WTC11 (cell line): ENCODE measurements around the gene CEP70. TPM values are rescaled to one million over a fixed set of nuclear protein-coding genes. Genes with fewer than 3 reads are reported as not detected.

ENCODE experiments used
- ATAC-seq: fragments of 200-7000 bp; cut with Tn5 transposase; 2 replicates; pipeline ENCODE4 v1.10.0; 2021; ENCODE audit warnings: mild to moderate bottlenecking, moderate library complexity
- CTCF ChIA-PET: fragments of 300-600 bp; sonication (Branson Sonifier 250); formaldehyde crosslinking; loops from one replicate; lab custom pipeline; 2021; ENCODE audit warnings: antibody characterized with exemption; lab: Charles Lee
- POLR2A ChIA-PET: fragments of 350-600 bp; sonication (Branson Sonifier 250); formaldehyde crosslinking; loops from one replicate; lab custom pipeline; 2021; ENCODE audit warnings: antibody characterized with exemption; lab: Charles Lee
- DNase-seq: peaks from one replicate; pipeline ENCODE4 v3.0.0; 2021; ENCODE audit warnings: low spot score
- H3K27ac Mint-ChIP-seq: 2 replicates; pipeline ENCODE4 v1.8.0; 2021; ENCODE audit warnings: mixed read lengths
- H3K27me3 Mint-ChIP-seq: 2 replicates; pipeline ENCODE4 v1.8.0; 2021; ENCODE audit warnings: low read depth, mild to moderate bottlenecking, moderate library complexity, mixed read lengths
- H3K36me3 Mint-ChIP-seq: 2 replicates; pipeline ENCODE4 v1.8.0; 2021; ENCODE audit warnings: mixed read lengths
- H3K4me1 Mint-ChIP-seq: 2 replicates; pipeline ENCODE4 v1.8.0; 2022; ENCODE audit warnings: mixed read lengths
- H3K4me3 Mint-ChIP-seq: 2 replicates; pipeline ENCODE4 v1.8.0; 2021; ENCODE audit warnings: mild to moderate bottlenecking, moderate library complexity, mixed read lengths
- H3K9me3 Mint-ChIP-seq: 2 replicates; pipeline ENCODE4 v1.8.0; 2021; ENCODE audit warnings: mixed read lengths
- ETV6 ChIP-seq: sonication (generic); formaldehyde crosslinking; IDR thresholded peaks from 2 replicates; pipeline ENCODE4 v1.8.1; 2022; ENCODE audit warnings: mild to moderate bottlenecking, missing genetic modification reagents
- FOXK1 ChIP-seq: sonication (generic); formaldehyde crosslinking; IDR thresholded peaks from 2 replicates; pipeline ENCODE4 v1.8.0; 2022; ENCODE audit warnings: mild to moderate bottlenecking, moderate library complexity, missing genetic modification reagents
- GRHL2 ChIP-seq: fragments of 250-450 bp; sonication (Bioruptor Pico); IDR thresholded peaks from 2 replicates; pipeline ENCODE4 v1.8.0; 2022; ENCODE audit warnings: mild to moderate bottlenecking, moderate library complexity; ENCODE audit not compliant: insufficient replicate concordance, severe bottlenecking
- GTF2I ChIP-seq: fragments of 250-450 bp; sonication (Bioruptor Pico); conservative IDR thresholded peaks from 2 replicates; pipeline ENCODE4 v1.4.0; 2021; ENCODE audit warnings: mild to moderate bottlenecking
- IRF2 ChIP-seq: sonication (generic); formaldehyde crosslinking; IDR thresholded peaks from 2 replicates; pipeline ENCODE4 v1.8.0; 2022; ENCODE audit warnings: low read depth, missing genetic modification reagents, borderline replicate concordance
- JAZF1 ChIP-seq: fragments of 250-450 bp; sonication (Bioruptor Pico); IDR thresholded peaks from 2 replicates; pipeline ENCODE4 v1.9.0; 2021; ENCODE audit warnings: moderate library complexity, mild to moderate bottlenecking, inconsistent platforms
- NR2C2 ChIP-seq: sonication (generic); formaldehyde crosslinking; IDR thresholded peaks from 2 replicates; pipeline ENCODE4 v1.8.0; 2022; ENCODE audit warnings: mild to moderate bottlenecking, missing genetic modification reagents
- TP53 ChIP-seq: sonication (generic); formaldehyde crosslinking; IDR thresholded peaks from 2 replicates; pipeline ENCODE4 v1.8.1; 2023; ENCODE audit warnings: mild to moderate bottlenecking, missing genetic modification reagents
- ZNF138 ChIP-seq: sonication (generic); formaldehyde crosslinking; conservative IDR thresholded peaks from 2 replicates; pipeline ENCODE4 v1.8.1; 2022; ENCODE audit warnings: mild to moderate bottlenecking, moderate library complexity, missing genetic modification reagents
- ZNF317 ChIP-seq: sonication (generic); formaldehyde crosslinking; IDR thresholded peaks from 2 replicates; pipeline ENCODE4 v1.8.1; 2023; ENCODE audit warnings: low read depth, mild to moderate bottlenecking, moderate library complexity, missing genetic modification reagents, borderline replicate concordance
- ZNF416 ChIP-seq: fragments of 250-450 bp; sonication (Bioruptor Pico); IDR thresholded peaks from 2 replicates; pipeline ENCODE4 v1.9.0; 2021; ENCODE audit warnings: mild to moderate bottlenecking, inconsistent platforms
- total RNA-seq: library from RNA; stranded (reverse); gene quantifications from 3 replicates; pipeline ENCODE4 v1.2.3, GENCODE V29; 2021
- TF ChIP-seq, protein P1 (sequence below): sonication (generic); formaldehyde crosslinking; IDR thresholded peaks from 2 replicates; pipeline ENCODE4 v1.8.1; 2022; ENCODE audit warnings: mild to moderate bottlenecking, moderate library complexity, missing genetic modification reagents
- TF ChIP-seq, protein P2 (sequence below): sonication (generic); formaldehyde crosslinking; IDR thresholded peaks from 2 replicates; pipeline ENCODE4 v1.8.1; 2022; ENCODE audit warnings: low read depth, missing genetic modification reagents, borderline replicate concordance
- TF ChIP-seq, protein P3 (sequence below): sonication (generic); formaldehyde crosslinking; IDR thresholded peaks from 2 replicates; pipeline ENCODE4 v1.8.1; 2023; ENCODE audit warnings: mild to moderate bottlenecking, missing genetic modification reagents
- TF ChIP-seq, protein P4 (sequence below): fragments of 250-450 bp; sonication (Bioruptor Pico); IDR thresholded peaks from 2 replicates; pipeline ENCODE4 v1.8.0; 2021; ENCODE audit warnings: mild to moderate bottlenecking
- TF ChIP-seq, protein P5 (sequence below): sonication (generic); formaldehyde crosslinking; IDR thresholded peaks from 2 replicates; pipeline ENCODE4 v1.8.1; 2023; ENCODE audit warnings: mild to moderate bottlenecking, moderate library complexity, missing genetic modification reagents
- TF ChIP-seq, protein P6 (sequence below): sonication (generic); formaldehyde crosslinking; IDR thresholded peaks from 2 replicates; pipeline ENCODE4 v1.8.0; 2022; ENCODE audit warnings: missing genetic modification reagents
- TF ChIP-seq, protein P7 (sequence below): sonication (generic); formaldehyde crosslinking; IDR thresholded peaks from 2 replicates; pipeline ENCODE4 v1.8.1; 2023; ENCODE audit warnings: mild to moderate bottlenecking, missing genetic modification reagents, moderate library complexity

CEP70 gene
- total RNA-seq, 1 experiment from 2014 or later: 27.2 TPM

DNA sequence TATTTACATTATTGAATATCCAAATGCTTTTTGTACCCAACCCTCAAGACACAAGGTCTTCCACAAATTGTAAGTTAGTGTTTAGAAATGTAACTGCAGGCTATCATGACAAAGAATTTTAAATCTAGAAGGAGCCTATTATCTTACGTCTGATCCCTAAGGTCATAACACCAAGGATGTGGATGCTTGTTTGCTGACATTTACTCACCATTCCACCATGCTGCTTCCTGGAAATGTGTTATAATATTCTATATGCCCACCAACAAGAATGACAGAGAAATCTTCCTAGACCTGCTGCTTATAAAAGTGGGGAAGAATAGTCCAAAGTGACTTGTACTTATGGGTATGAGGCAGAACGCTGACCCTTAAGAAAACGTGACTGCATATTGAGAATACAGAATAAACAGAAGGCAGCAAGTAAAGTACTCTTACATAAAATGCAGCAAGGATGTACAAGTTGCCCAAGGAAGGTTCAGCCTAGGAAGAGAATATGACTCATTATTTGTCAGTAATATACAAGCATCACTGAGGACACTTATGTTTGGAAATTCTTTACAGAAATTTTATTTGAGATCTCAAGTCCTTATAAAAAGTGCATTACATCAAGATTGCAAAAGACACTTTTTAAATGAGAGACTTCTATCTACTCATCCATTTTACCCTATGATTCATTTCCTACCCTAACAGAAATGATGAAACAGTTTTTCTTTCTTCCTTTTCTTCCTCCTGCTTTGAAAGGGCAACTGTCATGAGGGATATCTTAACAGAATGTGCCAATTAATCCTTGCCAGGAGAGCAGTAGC lies 100.1 kb downstream of the CEP70 start:
- no peak overlapping the region for H3K4me3 Mint-ChIP-seq
- ATAC-seq (no peak), DNase-seq (no peak)
- peaks cover 14% of the 10 kb centered on the region for H3K4me1 Mint-ChIP-seq
- TF ChIP-seq GTF2I (CRISPR knock-in tag): no peak
- TF ChIP-seq FOXK1 (CRISPR knock-in tag): no peak
- TF ChIP-seq, protein P1, sequence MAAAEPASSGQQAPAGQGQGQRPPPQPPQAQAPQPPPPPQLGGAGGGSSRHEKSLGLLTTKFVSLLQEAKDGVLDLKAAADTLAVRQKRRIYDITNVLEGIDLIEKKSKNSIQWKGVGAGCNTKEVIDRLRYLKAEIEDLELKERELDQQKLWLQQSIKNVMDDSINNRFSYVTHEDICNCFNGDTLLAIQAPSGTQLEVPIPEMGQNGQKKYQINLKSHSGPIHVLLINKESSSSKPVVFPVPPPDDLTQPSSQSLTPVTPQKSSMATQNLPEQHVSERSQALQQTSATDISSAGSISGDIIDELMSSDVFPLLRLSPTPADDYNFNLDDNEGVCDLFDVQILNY (CRISPR knock-in tag): no peak
- no peak for TF ChIP-seq IRF2
- TF ChIP-seq, protein P2, sequence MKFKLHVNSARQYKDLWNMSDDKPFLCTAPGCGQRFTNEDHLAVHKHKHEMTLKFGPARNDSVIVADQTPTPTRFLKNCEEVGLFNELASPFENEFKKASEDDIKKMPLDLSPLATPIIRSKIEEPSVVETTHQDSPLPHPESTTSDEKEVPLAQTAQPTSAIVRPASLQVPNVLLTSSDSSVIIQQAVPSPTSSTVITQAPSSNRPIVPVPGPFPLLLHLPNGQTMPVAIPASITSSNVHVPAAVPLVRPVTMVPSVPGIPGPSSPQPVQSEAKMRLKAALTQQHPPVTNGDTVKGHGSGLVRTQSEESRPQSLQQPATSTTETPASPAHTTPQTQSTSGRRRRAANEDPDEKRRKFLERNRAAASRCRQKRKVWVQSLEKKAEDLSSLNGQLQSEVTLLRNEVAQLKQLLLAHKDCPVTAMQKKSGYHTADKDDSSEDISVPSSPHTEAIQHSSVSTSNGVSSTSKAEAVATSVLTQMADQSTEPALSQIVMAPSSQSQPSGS (CRISPR knock-in tag): no peak
- TF ChIP-seq, protein P3, sequence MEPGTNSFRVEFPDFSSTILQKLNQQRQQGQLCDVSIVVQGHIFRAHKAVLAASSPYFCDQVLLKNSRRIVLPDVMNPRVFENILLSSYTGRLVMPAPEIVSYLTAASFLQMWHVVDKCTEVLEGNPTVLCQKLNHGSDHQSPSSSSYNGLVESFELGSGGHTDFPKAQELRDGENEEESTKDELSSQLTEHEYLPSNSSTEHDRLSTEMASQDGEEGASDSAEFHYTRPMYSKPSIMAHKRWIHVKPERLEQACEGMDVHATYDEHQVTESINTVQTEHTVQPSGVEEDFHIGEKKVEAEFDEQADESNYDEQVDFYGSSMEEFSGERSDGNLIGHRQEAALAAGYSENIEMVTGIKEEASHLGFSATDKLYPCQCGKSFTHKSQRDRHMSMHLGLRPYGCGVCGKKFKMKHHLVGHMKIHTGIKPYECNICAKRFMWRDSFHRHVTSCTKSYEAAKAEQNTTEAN (CRISPR knock-in tag): no peak
- TF ChIP-seq GRHL2 (CRISPR knock-in tag): no peak
- TF ChIP-seq ETV6: no peak
- TF ChIP-seq, protein P4, sequence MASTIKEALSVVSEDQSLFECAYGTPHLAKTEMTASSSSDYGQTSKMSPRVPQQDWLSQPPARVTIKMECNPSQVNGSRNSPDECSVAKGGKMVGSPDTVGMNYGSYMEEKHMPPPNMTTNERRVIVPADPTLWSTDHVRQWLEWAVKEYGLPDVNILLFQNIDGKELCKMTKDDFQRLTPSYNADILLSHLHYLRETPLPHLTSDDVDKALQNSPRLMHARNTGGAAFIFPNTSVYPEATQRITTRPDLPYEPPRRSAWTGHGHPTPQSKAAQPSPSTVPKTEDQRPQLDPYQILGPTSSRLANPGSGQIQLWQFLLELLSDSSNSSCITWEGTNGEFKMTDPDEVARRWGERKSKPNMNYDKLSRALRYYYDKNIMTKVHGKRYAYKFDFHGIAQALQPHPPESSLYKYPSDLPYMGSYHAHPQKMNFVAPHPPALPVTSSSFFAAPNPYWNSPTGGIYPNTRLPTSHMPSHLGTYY (CRISPR knock-in tag): no peak
- TF ChIP-seq, protein P5, sequence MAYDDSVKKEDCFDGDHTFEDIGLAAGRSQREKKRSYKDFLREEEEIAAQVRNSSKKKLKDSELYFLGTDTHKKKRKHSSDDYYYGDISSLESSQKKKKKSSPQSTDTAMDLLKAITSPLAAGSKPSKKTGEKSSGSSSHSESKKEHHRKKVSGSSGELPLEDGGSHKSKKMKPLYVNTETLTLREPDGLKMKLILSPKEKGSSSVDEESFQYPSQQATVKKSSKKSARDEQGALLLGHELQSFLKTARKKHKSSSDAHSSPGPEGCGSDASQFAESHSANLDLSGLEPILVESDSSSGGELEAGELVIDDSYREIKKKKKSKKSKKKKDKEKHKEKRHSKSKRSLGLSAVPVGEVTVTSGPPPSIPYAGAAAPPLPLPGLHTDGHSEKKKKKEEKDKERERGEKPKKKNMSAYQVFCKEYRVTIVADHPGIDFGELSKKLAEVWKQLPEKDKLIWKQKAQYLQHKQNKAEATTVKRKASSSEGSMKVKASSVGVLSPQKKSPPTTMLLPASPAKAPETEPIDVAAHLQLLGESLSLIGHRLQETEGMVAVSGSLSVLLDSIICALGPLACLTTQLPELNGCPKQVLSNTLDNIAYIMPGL: no peak
- TF ChIP-seq ZNF416 (CRISPR knock-in tag): no peak
- TF ChIP-seq, protein P6, sequence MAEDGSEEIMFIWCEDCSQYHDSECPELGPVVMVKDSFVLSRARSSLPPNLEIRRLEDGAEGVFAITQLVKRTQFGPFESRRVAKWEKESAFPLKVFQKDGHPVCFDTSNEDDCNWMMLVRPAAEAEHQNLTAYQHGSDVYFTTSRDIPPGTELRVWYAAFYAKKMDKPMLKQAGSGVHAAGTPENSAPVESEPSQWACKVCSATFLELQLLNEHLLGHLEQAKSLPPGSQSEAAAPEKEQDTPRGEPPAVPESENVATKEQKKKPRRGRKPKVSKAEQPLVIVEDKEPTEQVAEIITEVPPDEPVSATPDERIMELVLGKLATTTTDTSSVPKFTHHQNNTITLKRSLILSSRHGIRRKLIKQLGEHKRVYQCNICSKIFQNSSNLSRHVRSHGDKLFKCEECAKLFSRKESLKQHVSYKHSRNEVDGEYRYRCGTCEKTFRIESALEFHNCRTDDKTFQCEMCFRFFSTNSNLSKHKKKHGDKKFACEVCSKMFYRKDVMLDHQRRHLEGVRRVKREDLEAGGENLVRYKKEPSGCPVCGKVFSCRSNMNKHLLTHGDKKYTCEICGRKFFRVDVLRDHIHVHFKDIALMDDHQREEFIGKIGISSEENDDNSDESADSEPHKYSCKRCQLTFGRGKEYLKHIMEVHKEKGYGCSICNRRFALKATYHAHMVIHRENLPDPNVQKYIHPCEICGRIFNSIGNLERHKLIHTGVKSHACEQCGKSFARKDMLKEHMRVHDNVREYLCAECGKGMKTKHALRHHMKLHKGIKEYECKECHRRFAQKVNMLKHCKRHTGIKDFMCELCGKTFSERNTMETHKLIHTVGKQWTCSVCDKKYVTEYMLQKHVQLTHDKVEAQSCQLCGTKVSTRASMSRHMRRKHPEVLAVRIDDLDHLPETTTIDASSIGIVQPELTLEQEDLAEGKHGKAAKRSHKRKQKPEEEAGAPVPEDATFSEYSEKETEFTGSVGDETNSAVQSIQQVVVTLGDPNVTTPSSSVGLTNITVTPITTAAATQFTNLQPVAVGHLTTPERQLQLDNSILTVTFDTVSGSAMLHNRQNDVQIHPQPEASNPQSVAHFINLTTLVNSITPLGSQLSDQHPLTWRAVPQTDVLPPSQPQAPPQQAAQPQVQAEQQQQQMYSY (CRISPR knock-in tag): no peak
- no peak for TF ChIP-seq ZNF138 (CRISPR knock-in tag)
- no peak for TF ChIP-seq ZNF317 (CRISPR knock-in tag)
- TF ChIP-seq NR2C2 (CRISPR knock-in tag): no peak
- TF ChIP-seq TP53 (CRISPR knock-in tag): no peak
- TF ChIP-seq, protein P7, sequence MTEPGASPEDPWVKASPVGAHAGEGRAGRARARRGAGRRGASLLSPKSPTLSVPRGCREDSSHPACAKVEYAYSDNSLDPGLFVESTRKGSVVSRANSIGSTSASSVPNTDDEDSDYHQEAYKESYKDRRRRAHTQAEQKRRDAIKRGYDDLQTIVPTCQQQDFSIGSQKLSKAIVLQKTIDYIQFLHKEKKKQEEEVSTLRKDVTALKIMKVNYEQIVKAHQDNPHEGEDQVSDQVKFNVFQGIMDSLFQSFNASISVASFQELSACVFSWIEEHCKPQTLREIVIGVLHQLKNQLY: no peak
- TF ChIP-seq JAZF1 (CRISPR knock-in tag): no peak
- POLR2A ChIA-PET: no interaction called here
- H3K27me3 Mint-ChIP-seq: peaks cover under 1% of the 10 kb centered on the region
- CTCF ChIA-PET: interaction anchor here (1.3 kb wide), 1 partner anchor 14 kb away, joined by 5 read pairs; no protein-coding TSS in a partner anchor
- peaks cover 27% of the 10 kb centered on the region for H3K9me3 Mint-ChIP-seq
- no peak overlapping the region for H3K27ac Mint-ChIP-seq
- peaks cover 28% of the 10 kb centered on the region for H3K36me3 Mint-ChIP-seq
